Small intestine (tissue), 7 donors: ENCODE measurements around the gene PDE11A. TPM values are rescaled to one million over a fixed set of nuclear protein-coding genes. Genes with fewer than 3 reads are reported as not detected.

Experiments
- DNase-seq, 2 donors: peaks; one replicate each; pipeline versions ENCODE4 v3.0.0 to v3.0.0-alpha.2; 2013
- FAIRE-seq: peaks from 2 replicates; lab custom pipeline; 2012; peaks lifted over from hg19 to GRCh38; lab: Jason Lieb, UNC
- H3K27ac ChIP-seq, 3 donors: one replicate each; pipeline ENCODE4 v1.5.1; 2013; ENCODE audit warnings: low read length in 2 of 3, mild to moderate bottlenecking in 2 of 3, control low read depth in 1 of 3, inconsistent platforms in 1 of 3, low read depth in 1 of 3, moderate library complexity in 1 of 3
- H3K27me3 ChIP-seq, 3 donors: one replicate each; pipeline ENCODE4 v1.6.1; 2013; ENCODE audit warnings: low read length in 3 of 3, inconsistent platforms in 1 of 3; ENCODE audit not compliant: control insufficient read depth in 3 of 3, insufficient read depth in 3 of 3
- H3K36me3 ChIP-seq, 3 donors: one replicate each; pipeline ENCODE4 v1.6.1; 2013; ENCODE audit warnings: low read length in 3 of 3, inconsistent platforms in 1 of 3, low read depth in 1 of 3, mild to moderate bottlenecking in 1 of 3, moderate library complexity in 1 of 3; ENCODE audit not compliant: control insufficient read depth in 3 of 3, insufficient read depth in 2 of 3
- H3K4me1 ChIP-seq, 3 donors: one replicate each; pipeline ENCODE4 v1.6.1; 2013; ENCODE audit warnings: low read length in 2 of 3, inconsistent platforms in 1 of 3, low read depth in 1 of 3, mild to moderate bottlenecking in 1 of 3, moderate library complexity in 1 of 3; ENCODE audit not compliant: control insufficient read depth in 3 of 3, insufficient read depth in 2 of 3
- H3K4me3 ChIP-seq, 3 donors: one replicate each; pipeline ENCODE4 v1.5.1; 2013; ENCODE audit warnings: low read length in 3 of 3, control low read depth in 1 of 3, inconsistent platforms in 1 of 3, low read depth in 1 of 3, mild to moderate bottlenecking in 1 of 3, moderate library complexity in 1 of 3
- H3K9me3 ChIP-seq, 2 donors: one replicate each; pipeline ENCODE4 v1.6.1; 2013; ENCODE audit warnings: low read depth in 1 of 2, low read length in 1 of 2; ENCODE audit not compliant: control insufficient read depth in 2 of 2, insufficient read depth in 1 of 2
- WGBS, 3 donors: extraction: QIAGEN DNeasy Blood & Tissue Kit; methylation state at CpG; one replicate each; pipeline ENCODE4 v1.1.7; 2013; 5-methylcytosine and 5-hydroxymethylcytosine counted together
- polyA plus RNA-seq, 4 donors: library from polyadenylated mRNA; stranded (reverse) in 3 of 4; unstranded in 1 of 4; fragments of 200-250 nt in 3 of 4; fragments of 120-200 nt in 1 of 4; gene quantifications; one replicate each; pipeline versions ENCODE4 v1.2.1 to v1.2.3, GENCODE V29; 2013
- donor health status: healthy with polysubstance abuse.
- donor health status: control.
- donor health status: control.
- donor health status: Bipolar disorder and iron deficiency.
- donor health status: healthy.

Gene PDE11A
- polyA plus RNA-seq, 4 donors: 0.27 to 3.8 (median 0.84) TPM

- Histone ChIP-seq H3K27me3 (no peaks in the 10 kb centered on the region), H3K27ac (no peak overlapping the region), H3K9me3 (no peaks in the 10 kb centered on the region), H3K4me3 (no peak overlapping the region), H3K36me3 (no peaks in the 10 kb centered on the region), H3K4me1 (no peaks in the 10 kb centered on the region)
- FAIRE-seq (no peak), DNase-seq (no peak)
- WGBS, 3 donors: 68 to 76% (median 70%) methylated on average over 2 of the region's 2 CpGs
Measured at GRCh38 chr2:177888581-177888980, 184.0 kb downstream of the PDE11A start.

- H3K4me1 ChIP-seq: no peaks in the 10 kb centered on the region
- H3K9me3 ChIP-seq: no peaks in the 10 kb centered on the region
- no peak overlapping the region for H3K4me3 ChIP-seq
- H3K27ac ChIP-seq: no peak overlapping the region
- DNase-seq (no peak), FAIRE-seq (no peak)
- H3K36me3 ChIP-seq: no peaks in the 10 kb centered on the region
- H3K27me3 ChIP-seq: no peaks in the 10 kb centered on the region
- 81 to 90% (median 89%) methylated on average over 3 of the region's 3 CpGs for WGBS, 3 donors
Measured at GRCh38 chr2:177887722-177888121, 184.9 kb downstream of the PDE11A start.

- Histone ChIP-seq H3K36me3 (no peaks in the 10 kb centered on the region), H3K27me3 (no peaks in the 10 kb centered on the region), H3K4me3 (no peak overlapping the region), H3K27ac (no peak overlapping the region), H3K4me1 (no peaks in the 10 kb centered on the region), H3K9me3 (no peaks in the 10 kb centered on the region)
- FAIRE-seq (no peak), DNase-seq (no peak)
- 67 to 83% (median 74%) methylated on average over 1 of the region's 1 CpG for WGBS, 3 donors
Measured at GRCh38 chr2:177886824-177887223, 185.8 kb downstream of the PDE11A start.

GRCh38 chr2:177885828-177886466, 186.6 kb downstream of the PDE11A start:
- FAIRE-seq (no peak), DNase-seq (no peak)
- 78 to 85% (median 83%) methylated on average over 2 of the region's 2 CpGs for WGBS, 3 donors
- Histone ChIP-seq H3K4me3 (no peak overlapping the region), H3K27me3 (no peaks in the 10 kb centered on the region), H3K4me1 (no peaks in the 10 kb centered on the region), H3K36me3 (no peaks in the 10 kb centered on the region), H3K27ac (no peak overlapping the region), H3K9me3 (peaks cover 0 to under 1% of the 10 kb centered on the region in 2 donors)

- H3K36me3 ChIP-seq: no peaks in the 10 kb centered on the region
- FAIRE-seq: no peak
- WGBS, 3 donors: 69 to 86% (median 86%) methylated on average over 2 of the region's 2 CpGs
Measured at GRCh38 chr2:177883177-177883576, 189.4 kb downstream of the PDE11A start.

GRCh38 chr2:177882501-177882900, 190.1 kb downstream of the PDE11A start:
- DNase-seq (no peak), FAIRE-seq (peak; percentile 55)
- no peaks in the 10 kb centered on the region for H3K36me3 ChIP-seq
- H3K4me1 ChIP-seq: peaks cover 0 to 5% (median 2%) of the 10 kb centered on the region in 3 donors
- no peaks in the 10 kb centered on the region for H3K27me3 ChIP-seq
- H3K27ac ChIP-seq: no peak overlapping the region
- WGBS, 3 donors: 87 to 96% (median 88%) methylated on average over 1 of the region's 1 CpG
- no peak overlapping the region for H3K4me3 ChIP-seq
- peaks cover 0 to 7% of the 10 kb centered on the region in 2 donors for H3K9me3 ChIP-seq

More at GRCh38 chr2:177883177-177883576, 189.4 kb downstream of the PDE11A start:
- Histone ChIP-seq H3K27me3 (no peaks in the 10 kb centered on the region), H3K4me3 (no peak overlapping the region), H3K4me1 (peaks cover 0 to 5% (median 1%) of the 10 kb centered on the region in 3 donors), H3K27ac (no peak overlapping the region), H3K9me3 (peaks cover 0 to 7% of the 10 kb centered on the region in 2 donors)
- DNase-seq: no peak

- Histone ChIP-seq H3K27ac (no peak overlapping the region), H3K36me3 (no peaks in the 10 kb centered on the region), H3K9me3 (peaks cover 0 to 7% of the 10 kb centered on the region in 2 donors), H3K27me3 (no peaks in the 10 kb centered on the region), H3K4me1 (peaks cover 0 to 5% (median 2%) of the 10 kb centered on the region in 3 donors), H3K4me3 (no peak overlapping the region)
- no peak for DNase-seq
- WGBS, 3 donors: 75 to 85% (median 81%) methylated on average over 2 of the region's 2 CpGs
- FAIRE-seq: no peak
Measured at GRCh38 chr2:177881921-177882320, 190.7 kb downstream of the PDE11A start.

GRCh38 chr2:177881008-177881747, 191.4 kb downstream of the PDE11A start:
- FAIRE-seq: no peak

More at GRCh38 chr2:177881008-177881747, 191.4 kb downstream of the PDE11A start:
- H3K27ac ChIP-seq: peak overlapping the region in 1 of 3 donors; percentile 65
- no peaks in the 10 kb centered on the region for H3K36me3 ChIP-seq
- H3K4me3 ChIP-seq: no peak overlapping the region
- H3K27me3 ChIP-seq: no peaks in the 10 kb centered on the region
- DNase-seq: peak in 1 of 2 donors; percentile 19
- H3K4me1 ChIP-seq: peaks cover 0 to 5% (median 2%) of the 10 kb centered on the region in 3 donors
- WGBS, 3 donors: 81 to 89% (median 86%) methylated on average over 2 of the region's 2 CpGs
- H3K9me3 ChIP-seq: peaks cover 0 to 7% of the 10 kb centered on the region in 2 donors
